GM18909 (cell line): ENCODE results near the gene TAS2R38.
"Not testable (repeated sequence)": the region's sequence is repeated elsewhere in the genome, so short reads cannot be mapped to it uniquely, and the experiment has no call there.

Experiments used
- ATAC-seq: cut with Tn5 transposase; IDR thresholded peaks from one replicate; pipeline ENCODE4 v1.9.1; 2021; ENCODE audit warnings: mild to moderate bottlenecking; ENCODE audit not compliant: unreplicated experiment, poor library complexity

The TAS2R38 gene

DNA sequence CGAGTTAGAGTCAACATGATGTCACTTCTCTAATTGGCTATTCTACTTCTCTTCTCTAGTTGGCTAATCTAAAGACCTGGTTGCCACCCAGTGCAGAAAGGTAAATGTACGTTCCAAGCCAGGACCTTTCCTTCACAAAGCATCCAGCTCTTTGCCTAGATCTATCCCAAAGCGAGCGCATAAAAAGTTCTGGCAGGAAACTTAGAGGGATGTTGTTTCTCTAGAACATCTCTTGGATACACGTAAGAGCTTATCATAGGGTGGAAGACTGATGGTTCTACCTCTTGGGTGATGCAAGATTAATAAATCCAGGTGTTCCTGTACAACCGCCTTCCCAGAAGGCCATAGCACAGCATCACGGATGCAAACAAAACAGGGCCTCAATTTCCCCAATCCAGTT, at the start of gene TAS2R38:
Gene TAS2R38, minus strand, starts transcription at position 101 of the 400 bp plus-strand sequence. Its CDS starts 84 bp downstream, at position 17.
- no peak for ATAC-seq

DNA sequence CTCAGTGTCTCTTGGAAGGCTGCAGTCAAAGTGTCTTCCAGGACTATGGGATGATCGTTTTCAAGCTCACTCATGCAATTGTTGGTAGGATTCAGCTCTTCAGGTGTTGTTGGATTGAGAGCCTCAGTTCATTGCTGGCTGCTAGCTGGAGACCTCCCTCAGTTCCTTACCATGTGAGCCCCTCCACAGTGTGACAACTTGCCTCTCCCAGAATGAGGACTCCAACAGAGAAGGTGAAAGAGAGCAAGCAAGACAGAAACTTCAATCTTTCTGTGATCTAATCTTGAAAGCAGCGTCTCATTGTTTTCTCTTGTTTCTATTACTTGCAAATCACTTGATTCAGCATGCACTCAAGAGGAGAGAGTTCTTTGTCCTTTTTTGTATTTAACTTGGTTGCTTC, 44.6 kb upstream of the TAS2R38 start:
- no peak for ATAC-seq

DNA sequence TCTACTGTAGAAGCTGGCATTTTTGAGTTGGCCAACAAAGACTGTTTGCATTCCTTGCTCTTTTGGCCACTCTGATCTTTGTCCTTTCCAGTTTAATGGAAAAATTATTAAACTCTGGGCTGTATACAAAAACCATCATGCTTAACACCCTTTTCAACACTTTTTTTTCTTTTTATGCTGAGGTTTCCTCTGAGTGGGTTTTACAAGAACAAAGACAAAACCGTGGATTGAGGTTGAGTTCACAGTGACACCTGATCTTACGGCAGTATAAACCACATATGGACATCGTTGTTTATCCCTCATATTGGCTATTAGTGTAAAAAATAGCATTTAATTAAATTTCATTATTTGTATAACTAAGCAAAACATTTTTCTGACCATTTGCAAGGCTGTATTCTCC, 43.9 kb upstream of the TAS2R38 start:
- ATAC-seq, result no peak

DNA sequence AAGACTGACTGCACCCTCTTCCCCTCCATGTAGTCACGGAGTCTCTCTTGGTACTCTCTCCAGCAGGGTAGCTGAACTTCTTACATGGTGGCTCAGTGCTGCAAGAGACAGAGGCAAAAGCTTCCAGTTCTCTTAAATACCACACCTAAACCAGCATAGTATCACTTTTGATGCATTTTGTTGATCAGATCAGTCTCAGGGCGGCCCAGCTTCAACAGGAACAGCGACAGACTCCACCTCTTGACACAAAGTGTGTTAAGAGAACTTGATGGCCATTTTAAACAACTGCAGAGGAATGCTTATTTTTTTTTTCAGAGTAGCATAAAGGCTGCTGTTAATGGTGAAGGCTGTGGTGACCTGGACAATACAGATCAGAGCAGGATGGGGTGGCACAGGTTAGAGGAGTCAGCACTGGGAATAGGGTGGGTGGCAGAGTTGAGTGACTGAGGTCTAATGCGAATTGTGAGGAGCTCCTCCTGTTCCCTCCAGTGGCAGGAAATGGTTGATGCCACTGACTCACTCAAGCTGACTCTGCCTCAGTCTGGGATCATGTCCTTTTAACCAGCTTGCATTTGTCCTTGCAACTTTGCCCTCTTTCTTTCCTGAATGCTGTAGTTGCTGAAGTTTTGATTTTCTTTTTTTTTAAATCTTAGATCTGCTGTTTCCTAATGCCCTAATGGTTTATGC, 39.4 kb upstream of the TAS2R38 start:
- ATAC-seq, result no peak

DNA sequence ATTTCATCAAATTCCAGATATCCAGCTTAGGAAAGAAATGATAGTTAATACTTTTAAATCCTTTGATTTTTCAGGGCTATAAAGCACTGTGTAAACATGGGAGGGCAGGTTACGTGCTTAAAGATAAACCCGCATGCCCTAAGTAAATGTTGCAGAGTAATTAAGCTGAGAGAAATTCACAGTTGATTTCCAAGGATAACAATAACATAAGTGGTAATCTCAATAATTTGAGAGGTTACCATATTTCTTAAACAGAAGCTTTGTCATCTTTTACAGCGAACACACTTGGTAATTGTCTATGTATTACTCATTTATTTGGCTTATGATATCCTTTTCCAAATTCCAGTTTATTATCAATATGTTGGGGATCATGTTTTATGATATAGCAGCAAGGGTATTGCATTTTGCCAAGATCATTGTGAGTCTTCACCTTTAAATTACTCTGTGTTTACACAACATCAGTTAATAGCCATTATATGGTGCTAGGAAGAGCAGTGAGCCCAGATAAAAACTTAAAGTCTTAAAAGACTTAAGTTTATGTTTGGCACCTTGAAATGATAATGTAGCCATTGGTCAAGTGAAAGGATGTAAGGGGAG, 37.5 kb upstream of the TAS2R38 start:
- ATAC-seq, result no peak

DNA sequence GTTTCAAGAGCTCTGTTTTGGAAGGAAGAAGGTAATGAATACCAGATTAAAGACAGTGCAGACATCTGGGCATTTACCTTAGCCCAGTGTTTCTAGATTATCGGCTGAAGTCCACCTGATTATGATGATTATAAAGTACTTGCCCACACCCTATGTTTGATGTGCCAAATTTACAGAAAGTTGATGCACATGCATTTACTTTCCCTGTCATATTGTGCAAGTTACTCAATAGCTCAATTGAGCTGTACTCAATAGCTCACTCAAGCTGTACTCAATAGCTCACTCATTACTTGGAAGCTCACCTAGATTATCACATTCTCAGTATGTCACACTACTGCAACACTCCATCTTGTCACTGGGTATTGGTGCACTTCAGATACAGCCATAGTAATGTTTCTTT, 35.6 kb upstream of the TAS2R38 start:
- ATAC-seq, result no peak

DNA sequence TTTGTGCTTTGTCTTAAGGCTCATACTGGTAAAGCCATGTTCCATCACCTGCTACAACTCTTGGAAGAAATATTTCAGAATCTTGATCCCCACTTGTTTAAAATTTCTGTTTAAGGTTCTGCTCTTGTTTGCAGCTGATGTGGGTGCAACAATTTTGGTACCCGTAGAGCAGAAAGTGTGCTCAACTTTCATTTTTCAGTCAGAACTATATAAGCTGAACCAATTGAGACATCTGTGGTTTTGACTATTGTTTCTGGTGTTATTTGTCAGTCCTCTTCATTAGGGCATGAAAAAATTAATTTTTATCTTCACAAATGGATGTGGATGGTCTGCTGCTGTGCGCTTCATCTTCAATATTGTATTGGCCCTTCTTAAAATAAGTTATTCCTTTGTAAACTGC, 33.0 kb upstream of the TAS2R38 start:
- no peak for ATAC-seq

DNA sequence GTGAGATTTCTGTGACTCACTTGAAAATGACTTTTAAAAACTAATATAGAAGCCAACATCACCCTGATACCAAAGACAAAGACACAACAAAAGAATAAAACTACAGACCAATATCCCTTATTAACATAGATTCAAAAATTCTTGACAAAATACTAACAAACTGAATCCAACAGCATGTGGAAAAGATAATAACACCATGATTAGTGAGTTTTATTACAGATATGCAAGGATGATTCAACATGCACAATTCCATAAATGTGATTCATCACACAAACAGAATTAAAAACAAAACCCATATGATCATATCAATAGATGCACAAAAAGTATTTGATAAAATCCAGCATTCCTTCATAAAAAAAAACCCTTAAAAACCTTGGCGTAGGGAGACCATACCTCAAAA, 28.6 kb upstream of the TAS2R38 start:
- no peak for ATAC-seq

DNA sequence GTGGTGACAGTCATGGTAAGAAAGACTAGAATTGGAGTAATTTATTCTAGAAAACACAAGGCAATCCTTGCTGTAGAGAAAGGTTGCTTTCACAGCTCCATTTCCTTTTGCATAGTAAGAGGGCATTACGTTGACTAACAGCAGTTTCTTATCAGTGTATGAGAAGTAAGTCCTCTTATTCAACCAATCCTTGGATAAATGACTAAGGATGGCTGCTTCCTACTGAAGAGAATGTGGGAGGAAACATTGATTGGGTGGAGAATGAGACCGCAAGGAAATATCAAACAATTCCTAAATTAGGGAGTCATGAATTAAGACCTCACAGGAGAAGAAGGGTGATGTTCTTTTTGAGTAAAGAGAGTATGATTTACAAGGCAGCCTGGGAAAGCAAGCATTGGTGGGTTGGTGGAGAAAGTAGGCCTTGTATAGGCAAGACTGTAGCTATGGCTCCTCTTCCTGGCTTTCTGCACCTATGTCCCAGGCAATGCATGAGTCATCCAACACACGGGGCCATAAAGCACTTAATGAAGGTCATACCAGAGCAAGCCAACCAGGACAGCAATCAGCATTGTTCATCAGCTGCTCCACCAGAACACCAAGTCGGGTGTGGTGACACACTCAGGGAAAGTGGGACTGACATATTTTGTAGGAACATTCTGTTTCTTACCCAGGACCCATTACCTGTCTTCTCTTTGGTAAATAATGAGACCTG, 27.7 kb upstream of the TAS2R38 start:
- ATAC-seq, result no peak

DNA sequence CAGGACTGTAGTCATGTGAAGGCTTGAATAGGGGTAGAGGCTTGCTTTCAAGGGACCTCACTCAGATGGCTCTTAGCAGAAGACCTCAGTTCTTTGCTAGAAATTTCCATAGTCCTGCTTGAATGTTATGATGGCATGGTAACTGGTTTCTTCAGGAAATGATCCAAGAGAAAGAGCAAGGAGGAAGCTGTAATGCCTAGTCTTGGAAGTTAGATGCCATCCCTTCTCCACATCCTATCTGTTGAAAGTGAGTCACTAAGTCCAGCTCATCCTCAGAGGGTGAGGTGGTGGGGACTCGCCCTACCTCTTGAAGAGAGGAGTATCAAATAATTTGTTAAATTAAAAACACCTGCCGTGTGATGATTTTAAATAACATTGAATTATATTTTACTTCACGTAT, 26.7 kb upstream of the TAS2R38 start:
- no peak for ATAC-seq

DNA sequence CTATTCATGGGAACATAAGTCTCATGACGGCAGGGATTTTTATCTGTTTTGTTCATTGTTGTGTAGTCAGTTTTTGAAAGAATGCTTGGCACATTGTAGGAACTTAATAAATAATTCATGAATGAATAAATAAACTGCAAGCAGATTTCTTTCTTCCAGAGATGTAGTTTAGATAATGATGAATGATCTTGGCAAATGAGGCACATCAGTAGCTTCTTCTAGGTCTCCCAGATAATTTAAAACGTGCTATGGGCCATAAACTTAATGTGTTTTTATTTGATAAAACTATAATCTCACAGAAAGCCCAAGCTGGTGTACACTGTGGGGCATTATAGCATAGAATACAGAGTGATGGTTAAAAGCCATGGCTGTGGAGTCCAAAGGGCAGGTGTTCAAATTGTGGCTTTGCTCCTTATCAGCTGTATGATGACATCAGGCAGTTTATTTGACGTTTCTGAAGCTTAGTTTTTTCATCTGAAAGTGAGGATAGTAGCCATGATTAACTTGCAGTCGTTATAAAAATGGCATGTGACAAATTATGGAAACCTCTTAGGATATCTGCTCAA, 25.6 kb upstream of the TAS2R38 start:
- ATAC-seq, result no peak

DNA sequence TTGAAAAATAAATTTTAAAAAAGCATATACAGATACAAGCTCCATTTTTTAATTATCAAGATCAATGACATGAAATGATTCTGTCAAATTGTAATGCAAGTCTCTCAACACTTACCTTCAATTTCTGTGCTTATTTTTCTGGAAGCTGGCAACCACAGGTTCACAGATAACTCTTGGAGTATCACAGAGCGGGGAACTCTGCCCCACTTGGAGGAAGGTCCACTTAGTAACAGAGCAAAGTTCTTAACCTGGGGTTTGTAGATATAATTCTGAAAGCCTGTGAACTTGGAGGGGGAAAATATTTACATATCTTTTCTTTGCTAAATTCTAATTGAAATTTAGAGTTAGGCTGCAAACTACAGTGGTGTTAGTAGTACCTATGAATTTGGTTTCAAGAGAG, 19.8 kb upstream of the TAS2R38 start:
- ATAC-seq, result no peak

DNA sequence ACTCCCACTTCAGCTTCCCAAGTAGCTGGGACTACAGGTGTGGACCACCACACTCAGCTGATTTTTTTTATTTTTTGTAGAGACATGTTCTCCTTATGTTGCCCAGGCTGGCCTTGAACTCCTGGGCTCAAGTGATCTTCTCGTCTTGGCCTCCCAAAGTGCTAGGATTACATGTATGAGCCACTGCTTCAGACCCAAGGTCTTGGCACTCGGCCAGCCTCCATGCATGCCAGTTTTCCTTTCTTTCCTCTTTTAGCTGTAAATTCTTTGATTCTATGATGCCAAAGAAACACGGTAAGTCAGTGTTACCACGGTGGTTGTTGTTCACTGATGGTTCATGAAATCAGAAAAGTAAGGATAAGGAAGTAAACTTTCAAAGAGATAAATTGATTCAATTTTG, 19.1 kb upstream of the TAS2R38 start:
- ATAC-seq, result no peak

DNA sequence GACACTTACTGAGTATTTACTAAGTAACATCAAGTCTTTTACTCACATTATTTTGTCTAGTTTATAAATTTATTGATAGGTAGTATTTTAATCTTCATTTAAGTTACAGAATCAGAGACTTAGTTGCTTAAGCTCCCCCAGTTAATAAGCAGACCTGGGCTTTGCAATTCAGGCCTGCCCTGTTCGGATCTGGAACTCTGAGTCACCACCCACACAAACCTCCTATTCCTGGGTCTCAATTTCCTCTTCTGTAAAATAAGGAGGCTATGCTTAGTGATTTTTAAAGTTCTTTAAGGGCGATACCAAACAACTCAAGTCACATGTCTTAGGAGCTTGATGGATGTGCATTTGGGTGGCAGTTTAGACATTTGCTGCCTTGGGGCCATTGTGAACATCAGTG, 18.6 kb upstream of the TAS2R38 start:
- no peak for ATAC-seq

DNA sequence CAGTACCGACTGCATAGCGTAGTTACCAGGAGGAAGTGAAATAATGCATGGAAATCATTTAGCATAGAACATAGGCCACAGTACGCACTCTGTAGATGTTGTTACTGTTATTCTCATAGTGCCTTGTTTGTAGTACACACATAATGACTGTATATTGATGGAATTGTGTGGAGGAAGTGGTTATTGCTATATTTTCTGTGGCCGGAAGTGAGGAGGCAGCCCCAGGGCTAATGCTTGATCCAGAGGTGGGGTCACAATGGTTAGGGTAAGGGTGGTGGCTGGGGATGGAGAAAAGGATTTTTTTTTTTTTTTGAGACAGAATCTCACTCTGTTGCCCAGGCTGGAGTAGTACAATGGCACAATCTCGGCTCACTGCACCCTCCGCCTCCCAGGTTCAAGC, 17.6 kb upstream of the TAS2R38 start:
- no peak for ATAC-seq

DNA sequence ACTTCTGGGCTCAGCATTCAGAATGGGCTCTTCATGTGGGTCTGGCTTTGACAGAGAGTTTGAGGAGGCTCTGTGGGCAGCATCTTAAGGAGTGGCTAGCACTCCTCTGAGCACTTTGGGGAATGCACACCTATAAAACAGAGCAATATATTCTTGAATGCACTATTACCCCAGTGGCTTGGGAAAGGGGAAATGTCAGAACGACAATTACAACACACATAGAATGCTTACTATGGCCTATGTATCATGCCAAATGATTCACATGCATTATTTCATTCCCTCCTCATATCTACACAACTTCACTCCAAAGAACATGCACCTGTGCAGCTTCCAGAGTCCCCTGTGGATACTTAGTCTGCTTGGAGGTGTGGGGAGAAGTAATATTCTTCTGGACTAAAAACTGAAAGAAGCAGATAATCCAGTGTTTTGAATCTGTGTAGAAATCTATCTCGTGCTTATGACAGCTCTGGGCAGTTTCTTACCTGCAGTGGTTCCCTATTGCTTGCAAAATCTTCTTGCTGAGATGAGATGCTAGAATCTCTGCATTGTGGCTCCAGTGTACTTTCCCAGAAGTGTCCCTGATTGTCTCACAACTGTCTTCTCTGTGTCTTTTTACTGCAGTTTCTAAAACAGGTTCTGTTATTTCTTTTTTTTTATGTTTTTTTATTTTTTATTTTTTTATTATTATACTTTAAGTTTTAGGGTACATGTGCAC, 16.6 kb upstream of the TAS2R38 start:
- ATAC-seq, result no peak

DNA sequence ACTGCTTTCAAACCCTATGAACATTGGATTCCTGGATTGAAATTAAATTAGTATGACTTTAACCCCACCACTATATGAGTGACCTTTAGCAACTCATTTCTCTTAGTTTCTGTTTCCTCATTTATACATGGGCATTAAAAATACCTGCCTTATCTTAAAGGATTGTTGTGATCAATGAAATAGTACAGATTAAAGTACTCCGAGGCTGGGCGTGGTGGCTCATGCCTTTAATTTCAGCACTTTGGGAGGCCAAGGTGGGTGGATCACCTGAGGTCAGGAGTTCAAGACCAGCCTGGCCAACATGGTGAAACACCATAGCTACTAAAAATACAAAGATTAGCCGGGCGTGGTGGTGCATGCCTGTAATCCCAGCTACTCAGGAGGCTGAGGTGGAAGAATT, 14.2 kb upstream of the TAS2R38 start:
- not testable (repeated sequence) for ATAC-seq

DNA sequence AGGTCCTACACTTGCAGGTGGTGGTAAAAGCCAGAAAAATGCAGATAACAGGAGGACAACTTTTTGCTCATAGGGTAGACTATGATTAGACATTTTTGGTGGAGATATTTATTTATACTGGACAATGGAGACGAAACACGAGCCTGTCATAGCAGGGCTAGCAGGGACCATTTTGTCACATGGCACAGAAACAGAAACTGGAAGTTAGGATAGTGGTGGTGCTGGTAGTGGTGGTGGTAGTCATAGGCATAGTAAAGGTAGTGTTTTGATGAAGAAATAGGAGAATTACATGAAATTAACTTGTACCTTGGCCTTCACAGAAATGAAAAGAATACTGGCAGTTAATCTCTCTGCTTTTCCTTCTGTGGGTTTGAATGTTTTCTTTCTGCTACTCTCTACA, 13.3 kb upstream of the TAS2R38 start:
- no peak for ATAC-seq

DNA sequence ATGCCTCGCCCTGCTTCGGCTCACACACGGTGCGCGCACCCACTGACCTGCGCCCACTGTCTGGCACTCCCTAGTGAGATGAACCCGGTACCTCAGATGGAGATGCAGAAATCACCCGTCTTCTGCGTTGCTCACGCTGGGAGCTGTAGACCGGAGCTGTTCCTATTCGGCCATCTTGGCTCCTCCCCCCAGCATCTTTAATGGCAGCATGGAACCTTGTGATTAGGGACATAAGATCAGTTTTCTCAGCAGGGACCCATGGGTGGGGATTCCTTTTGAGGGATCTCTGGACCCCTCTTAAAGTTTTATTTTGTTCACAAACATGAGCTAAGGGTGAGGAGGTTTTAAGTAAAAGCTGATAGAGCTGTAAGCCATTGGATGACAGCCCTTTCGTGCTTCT, 12.4 kb upstream of the TAS2R38 start:
- not testable (repeated sequence) for ATAC-seq

DNA sequence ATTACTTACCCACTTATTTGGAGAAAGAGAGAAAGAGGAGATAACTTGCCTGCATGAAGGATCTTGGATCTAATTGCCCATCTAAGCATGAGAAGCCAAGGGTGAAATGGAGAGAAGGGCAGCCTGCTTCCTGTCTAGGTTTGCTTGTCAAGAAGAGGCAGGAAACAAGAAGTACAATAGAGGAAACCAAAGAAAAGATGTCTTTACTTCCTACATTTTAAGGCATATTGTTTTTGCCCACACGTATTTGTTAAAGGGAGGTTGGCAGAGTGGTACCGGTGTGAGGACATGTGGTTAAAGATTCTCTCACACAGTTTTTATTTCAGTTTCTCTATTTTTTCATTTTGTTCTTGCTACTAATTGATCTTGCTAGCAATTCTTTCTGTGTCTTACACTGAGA, 6.0 kb upstream of the TAS2R38 start:
- ATAC-seq, result no peak

DNA sequence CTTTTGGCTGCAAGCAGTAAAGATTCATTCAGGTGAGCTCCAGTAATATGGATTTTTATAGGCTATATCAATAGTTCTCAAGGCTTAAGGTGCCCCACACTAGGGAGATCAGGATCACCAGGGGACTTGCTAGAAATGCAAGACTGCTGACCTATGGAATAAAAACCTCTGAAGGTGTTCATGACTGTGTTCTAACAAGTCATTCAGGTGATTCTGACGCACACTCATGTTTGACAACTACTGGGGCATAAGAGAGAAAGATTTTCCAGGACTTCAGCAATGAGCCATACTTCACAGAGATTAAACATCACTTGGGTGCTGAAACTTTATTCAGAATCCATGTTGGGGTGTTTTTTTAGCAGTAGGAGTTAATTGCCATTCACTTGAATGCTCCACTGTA, 4.8 kb upstream of the TAS2R38 start:
- ATAC-seq, result no peak
